ENCODE results near the gene DISP1. TPM values are rescaled to one million over a fixed set of nuclear protein-coding genes. Genes with fewer than 3 reads are reported as not detected.
"Not testable (repeated sequence)": the region's sequence is repeated elsewhere in the genome, so short reads cannot be mapped to it uniquely, and the experiment has no call there.

DISP1 gene
- total RNA-seq, 2 donors from 2014 or later = 5.6 to 7.0 TPM

DNA sequence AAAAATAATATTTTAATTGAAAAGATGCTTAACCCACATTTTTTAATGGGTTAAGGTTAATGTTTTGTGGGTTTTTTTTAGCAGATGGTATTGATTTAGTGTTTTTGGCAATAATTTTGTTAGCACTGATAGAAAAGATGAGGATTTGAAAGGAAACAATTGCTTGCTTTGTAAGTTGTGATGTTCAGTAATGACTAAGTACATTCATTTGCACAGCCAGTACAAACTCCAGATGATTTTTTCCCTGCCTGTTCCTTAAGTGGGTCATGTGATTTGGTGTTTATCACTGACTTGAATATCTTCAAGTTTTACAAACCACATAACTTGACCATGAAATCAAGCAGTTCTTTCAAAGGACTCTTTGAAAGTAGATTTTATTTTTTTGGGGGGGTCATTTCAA is 15.0 kb downstream of the DISP1 start:
- no peaks in the 10 kb centered on the region for H3K9me3 ChIP-seq
- H3K27me3 ChIP-seq (replicated peaks; ENCODE audit: insufficient read depth) = no peaks in the 10 kb centered on the region
- no peak overlapping the region for H3K4me3 ChIP-seq
- no peak overlapping the region for H3K27ac ChIP-seq
- no peaks in the 10 kb centered on the region for H3K36me3 ChIP-seq
- no peak for DNase-seq (ENCODE audit: low spot score)
- H3K4me1 ChIP-seq (ENCODE audit: control insufficient read depth in 1 of 2, low read depth in 2 of 2) = peaks cover under 1 to 6% of the 10 kb centered on the region in 2 donors
- TF ChIP-seq, protein P1, sequence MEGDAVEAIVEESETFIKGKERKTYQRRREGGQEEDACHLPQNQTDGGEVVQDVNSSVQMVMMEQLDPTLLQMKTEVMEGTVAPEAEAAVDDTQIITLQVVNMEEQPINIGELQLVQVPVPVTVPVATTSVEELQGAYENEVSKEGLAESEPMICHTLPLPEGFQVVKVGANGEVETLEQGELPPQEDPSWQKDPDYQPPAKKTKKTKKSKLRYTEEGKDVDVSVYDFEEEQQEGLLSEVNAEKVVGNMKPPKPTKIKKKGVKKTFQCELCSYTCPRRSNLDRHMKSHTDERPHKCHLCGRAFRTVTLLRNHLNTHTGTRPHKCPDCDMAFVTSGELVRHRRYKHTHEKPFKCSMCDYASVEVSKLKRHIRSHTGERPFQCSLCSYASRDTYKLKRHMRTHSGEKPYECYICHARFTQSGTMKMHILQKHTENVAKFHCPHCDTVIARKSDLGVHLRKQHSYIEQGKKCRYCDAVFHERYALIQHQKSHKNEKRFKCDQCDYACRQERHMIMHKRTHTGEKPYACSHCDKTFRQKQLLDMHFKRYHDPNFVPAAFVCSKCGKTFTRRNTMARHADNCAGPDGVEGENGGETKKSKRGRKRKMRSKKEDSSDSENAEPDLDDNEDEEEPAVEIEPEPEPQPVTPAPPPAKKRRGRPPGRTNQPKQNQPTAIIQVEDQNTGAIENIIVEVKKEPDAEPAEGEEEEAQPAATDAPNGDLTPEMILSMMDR (IDR thresholded peaks at IDR 0.05) = no peak
- ATAC-seq (ENCODE audit: insufficient number of reproducible peaks, low FRiP score, low read depth) = no peak

DNA sequence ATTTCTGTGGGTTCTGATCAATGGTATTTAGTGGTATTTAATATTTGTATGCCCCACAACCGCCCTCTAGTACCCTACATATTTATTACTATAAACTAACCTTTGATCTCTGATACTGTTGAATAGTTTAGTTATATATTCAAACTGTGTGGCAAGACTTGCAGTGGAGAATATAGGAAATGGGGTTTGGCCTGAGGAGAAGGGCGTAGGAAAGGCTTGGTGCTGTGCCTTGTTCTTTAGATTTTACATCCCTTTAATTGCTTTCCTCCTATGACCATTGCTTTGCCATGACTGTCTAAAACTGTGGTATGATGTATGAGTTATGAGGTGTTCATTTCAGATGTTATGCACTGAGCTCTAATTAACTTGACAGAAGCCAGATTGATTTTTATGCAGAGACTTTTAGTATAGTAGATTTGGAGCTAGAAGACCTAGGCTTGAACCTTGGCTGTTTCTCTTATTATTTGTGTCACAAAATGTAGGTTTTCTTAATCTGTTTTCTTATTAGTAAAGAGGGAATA is 18.6 kb downstream of the DISP1 start:
- TF ChIP-seq, protein P1 (IDR thresholded peaks at IDR 0.05) = no peak
- Histone ChIP-seq H3K4me3 (no peak overlapping the region), H3K27me3 (replicated peaks; ENCODE audit: insufficient read depth) (no peaks in the 10 kb centered on the region), H3K36me3 (no peaks in the 10 kb centered on the region), H3K27ac (no peak overlapping the region), H3K4me1 (ENCODE audit: control insufficient read depth in 1 of 2, low read depth in 2 of 2) (peaks cover 0 to 6% of the 10 kb centered on the region in 2 donors), H3K9me3 (no peaks in the 10 kb centered on the region)
- DNase-seq (ENCODE audit: low spot score) (no peak), ATAC-seq (ENCODE audit: insufficient number of reproducible peaks, low FRiP score, low read depth) (no peak)

DNA sequence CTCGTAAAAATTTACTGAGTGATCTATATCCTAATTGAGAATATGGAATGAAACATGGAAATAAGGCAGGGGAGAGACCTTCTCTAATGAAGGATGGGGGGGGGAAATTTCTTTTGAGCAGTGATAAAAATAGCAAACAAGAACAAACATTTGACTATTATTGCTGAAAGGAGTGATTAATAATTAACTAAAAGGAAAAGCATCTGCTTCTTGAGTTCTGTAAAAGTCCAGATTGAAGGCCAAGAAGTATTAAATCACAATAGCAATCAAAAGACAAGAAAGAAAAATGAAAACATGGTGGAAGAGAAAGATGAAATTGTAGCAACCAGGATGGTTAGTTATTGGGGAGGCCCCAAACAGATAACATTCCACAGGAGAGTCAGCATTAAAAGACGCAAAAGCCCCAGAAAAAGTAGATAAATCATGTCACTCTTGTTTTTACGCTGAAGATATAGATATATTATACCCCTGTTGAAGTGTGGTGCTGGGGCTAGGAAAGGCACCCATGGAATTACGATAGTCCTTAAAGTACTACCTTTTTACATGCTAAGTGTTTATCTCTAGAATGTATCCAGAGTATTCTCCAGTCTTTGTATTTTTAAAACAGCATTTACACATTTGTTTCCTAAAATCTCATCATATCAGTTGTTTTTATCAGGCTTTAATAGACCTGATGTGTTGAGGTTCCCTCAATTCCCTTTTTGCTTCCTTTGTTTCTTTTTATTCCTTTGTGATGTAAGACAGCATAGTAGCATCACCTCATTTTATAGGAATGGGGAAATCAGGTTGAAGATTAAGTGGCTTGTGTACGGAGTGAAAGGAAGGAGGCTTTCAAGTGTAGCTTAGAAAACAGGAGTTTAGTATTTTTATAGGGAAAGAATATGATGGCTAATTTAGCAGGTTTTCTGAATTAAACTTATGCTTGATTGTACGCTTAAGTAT is 28.9 kb downstream of the DISP1 start:
- no peak overlapping the region for H3K27ac ChIP-seq
- ATAC-seq (ENCODE audit: insufficient number of reproducible peaks, low FRiP score, low read depth) = no peak
- no peaks in the 10 kb centered on the region for H3K4me1 ChIP-seq (ENCODE audit: control insufficient read depth in 1 of 2, low read depth in 2 of 2)
- no peaks in the 10 kb centered on the region for H3K36me3 ChIP-seq
- no peaks in the 10 kb centered on the region for H3K9me3 ChIP-seq
- no peak for DNase-seq (ENCODE audit: low spot score)
- H3K27me3 ChIP-seq (replicated peaks; ENCODE audit: insufficient read depth) = no peaks in the 10 kb centered on the region
- no peak overlapping the region for H3K4me3 ChIP-seq
- TF ChIP-seq, protein P1 (IDR thresholded peaks at IDR 0.05) = no peak

DNA sequence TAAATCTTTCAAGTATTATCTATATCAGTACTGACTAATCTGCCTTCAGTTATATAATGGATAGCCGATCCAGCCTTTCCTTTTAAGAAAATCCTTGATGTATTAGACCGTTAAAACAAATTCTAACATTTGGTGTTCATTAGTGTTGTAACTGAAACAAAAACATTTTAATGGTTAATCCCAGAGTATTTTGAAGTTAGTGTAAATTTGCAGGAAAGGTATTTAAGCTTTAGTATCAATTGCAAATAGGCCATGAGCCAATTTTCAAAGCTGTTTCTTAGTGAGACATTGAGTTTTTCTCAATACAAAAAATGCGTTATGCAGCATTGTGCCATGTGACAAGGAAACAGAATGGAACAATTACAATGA is 29.6 kb downstream of the DISP1 start:
- Histone ChIP-seq H3K27me3 (replicated peaks; ENCODE audit: insufficient read depth) (no peaks in the 10 kb centered on the region), H3K36me3 (no peaks in the 10 kb centered on the region), H3K9me3 (no peaks in the 10 kb centered on the region), H3K27ac (no peak overlapping the region), H3K4me3 (no peak overlapping the region), H3K4me1 (ENCODE audit: control insufficient read depth in 1 of 2, low read depth in 2 of 2) (no peaks in the 10 kb centered on the region)
- DNase-seq (ENCODE audit: low spot score) = no peak
- TF ChIP-seq, protein P1 (IDR thresholded peaks at IDR 0.05) = no peak
- ATAC-seq (ENCODE audit: insufficient number of reproducible peaks, low FRiP score, low read depth) = no peak

DNA sequence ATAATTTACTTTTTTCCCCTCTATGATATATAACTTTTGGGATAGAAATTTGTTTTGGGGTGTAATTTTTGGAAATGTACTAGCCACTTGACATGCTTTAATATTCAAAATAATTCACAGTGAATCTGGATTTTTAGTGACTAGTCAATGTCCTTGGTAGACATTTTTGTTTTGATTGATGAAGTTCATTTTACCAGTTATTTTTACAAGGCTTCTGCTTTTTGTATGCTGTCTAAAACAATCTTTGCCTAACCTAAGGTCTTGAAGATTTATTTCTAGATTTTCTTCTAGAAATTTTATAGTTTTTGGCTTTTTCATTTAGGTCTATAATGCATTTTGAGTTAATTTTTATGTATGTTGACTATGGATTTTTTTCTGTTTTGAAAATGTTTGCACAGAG is 30.9 kb downstream of the DISP1 start:
- H3K36me3 ChIP-seq = no peaks in the 10 kb centered on the region
- H3K9me3 ChIP-seq = no peaks in the 10 kb centered on the region
- H3K27ac ChIP-seq = no peak overlapping the region
- DNase-seq (ENCODE audit: low spot score) (no peak), ATAC-seq (ENCODE audit: insufficient number of reproducible peaks, low FRiP score, low read depth) (no peak)
- H3K4me1 ChIP-seq (ENCODE audit: control insufficient read depth in 1 of 2, low read depth in 2 of 2) = no peaks in the 10 kb centered on the region
- H3K4me3 ChIP-seq = no peak overlapping the region
- TF ChIP-seq, protein P1 (IDR thresholded peaks at IDR 0.05) = no peak
- no peaks in the 10 kb centered on the region for H3K27me3 ChIP-seq (replicated peaks; ENCODE audit: insufficient read depth)

DNA sequence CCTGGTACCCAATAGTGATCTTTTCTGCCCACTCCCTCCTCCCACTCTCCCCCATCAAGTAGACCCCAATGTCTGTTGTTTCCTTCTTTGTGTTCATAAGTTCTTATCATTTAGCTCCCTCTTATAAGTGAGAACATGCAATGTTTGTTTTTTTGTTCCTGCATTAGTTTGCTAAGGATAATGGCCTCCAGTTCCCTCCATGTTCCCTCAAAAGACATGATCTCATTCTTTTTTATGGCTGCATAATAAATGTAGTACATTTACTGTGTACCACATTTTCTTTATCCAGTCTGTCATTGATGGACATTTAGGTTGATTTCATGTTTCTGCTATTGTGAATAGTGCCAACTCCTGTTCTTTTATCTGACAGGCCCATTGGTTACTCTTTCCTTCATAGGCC is 35.7 kb downstream of the DISP1 start:
- ATAC-seq (ENCODE audit: insufficient number of reproducible peaks, low FRiP score, low read depth); DNase-seq (ENCODE audit: low spot score); H3K36me3 ChIP-seq; H3K27me3 ChIP-seq (replicated peaks; ENCODE audit: insufficient read depth); H3K4me1 ChIP-seq (ENCODE audit: control insufficient read depth in 1 of 2, low read depth in 2 of 2); H3K9me3 ChIP-seq; H3K4me3 ChIP-seq; H3K27ac ChIP-seq: not testable (repeated sequence)

Measured in thoracic aorta (tissue), 2 donors.